ENCODE data around the gene TUBB1.

The TUBB1 gene

DNA sequence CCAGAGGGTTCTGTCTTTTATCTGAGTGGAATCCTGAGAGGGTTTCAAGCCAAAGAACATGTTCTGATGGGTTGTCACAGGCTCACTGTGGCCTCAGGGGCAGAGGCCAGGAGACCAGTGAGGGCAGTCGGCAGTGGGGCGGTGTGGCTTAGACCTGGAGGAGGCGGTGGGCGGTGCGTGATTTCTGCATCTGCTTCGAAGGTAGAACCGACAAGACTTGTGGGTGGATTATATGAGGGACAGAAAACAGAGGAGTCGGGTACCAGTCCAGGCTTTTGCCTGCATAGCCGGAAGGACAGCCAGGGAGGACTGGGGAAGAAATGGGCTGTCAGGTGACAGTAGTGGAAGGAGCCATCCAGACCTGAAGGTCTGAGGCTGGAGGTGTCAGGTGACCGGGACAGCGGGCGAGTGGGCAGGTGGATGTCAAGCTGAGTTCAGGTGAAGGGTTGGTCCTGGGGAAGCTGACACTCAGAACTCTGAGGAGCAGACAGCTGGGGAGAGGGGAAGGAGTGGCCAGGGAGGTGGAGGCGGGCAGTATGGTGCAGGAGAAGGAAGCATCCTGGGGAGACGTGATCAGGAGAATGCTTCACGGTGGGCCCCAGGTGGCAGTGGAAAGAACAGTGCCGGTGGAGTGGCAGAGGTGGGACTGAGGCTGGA lies 15.3 kb upstream of the TUBB1 start:
- DNase-seq (ENCODE audit: low spot score in 2 of 2) (no peak), ATAC-seq (replicated peaks; ENCODE audit: extremely low read depth, poor library complexity, severe bottlenecking) (no peak)
- Mint-ChIP-seq H3K9me3 (no peaks in the 10 kb centered on the region), H3K36me3 (ENCODE audit: insufficient read depth) (peaks cover 15% of the 10 kb centered on the region), H3K4me1 (peaks cover 47% of the 10 kb centered on the region), H3K27ac (ENCODE audit: low read depth) (peak overlapping the region; percentile 96), H3K27me3 (no peaks in the 10 kb centered on the region), H3K4me3 (peak overlapping the region; percentile 84)

DNA sequence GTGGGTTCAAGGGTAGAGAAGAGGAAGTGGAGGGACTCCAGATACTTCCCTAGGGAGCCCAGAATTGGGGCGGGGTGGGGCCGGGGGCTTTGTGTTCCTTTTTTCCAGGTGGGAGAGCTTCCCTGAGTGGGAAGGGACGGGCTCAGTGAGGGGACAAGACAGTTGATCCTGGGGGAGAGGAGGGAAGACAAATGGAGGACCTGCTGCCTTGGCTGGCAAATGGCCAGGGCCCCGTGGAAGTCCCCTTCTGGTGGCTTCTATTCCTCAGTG lies 14.8 kb upstream of the TUBB1 start:
- Mint-ChIP-seq H3K4me3 (peak overlapping the region; percentile 84), H3K9me3 (no peaks in the 10 kb centered on the region), H3K36me3 (ENCODE audit: insufficient read depth) (peaks cover 13% of the 10 kb centered on the region), H3K4me1 (peaks cover 47% of the 10 kb centered on the region), H3K27me3 (no peaks in the 10 kb centered on the region), H3K27ac (ENCODE audit: low read depth) (peak overlapping the region; percentile 96)
- DNase-seq (ENCODE audit: low spot score in 2 of 2) (peak in 1 of 2 donors; percentile 37), ATAC-seq (replicated peaks; ENCODE audit: extremely low read depth, poor library complexity, severe bottlenecking) (peak; percentile 47)

DNA sequence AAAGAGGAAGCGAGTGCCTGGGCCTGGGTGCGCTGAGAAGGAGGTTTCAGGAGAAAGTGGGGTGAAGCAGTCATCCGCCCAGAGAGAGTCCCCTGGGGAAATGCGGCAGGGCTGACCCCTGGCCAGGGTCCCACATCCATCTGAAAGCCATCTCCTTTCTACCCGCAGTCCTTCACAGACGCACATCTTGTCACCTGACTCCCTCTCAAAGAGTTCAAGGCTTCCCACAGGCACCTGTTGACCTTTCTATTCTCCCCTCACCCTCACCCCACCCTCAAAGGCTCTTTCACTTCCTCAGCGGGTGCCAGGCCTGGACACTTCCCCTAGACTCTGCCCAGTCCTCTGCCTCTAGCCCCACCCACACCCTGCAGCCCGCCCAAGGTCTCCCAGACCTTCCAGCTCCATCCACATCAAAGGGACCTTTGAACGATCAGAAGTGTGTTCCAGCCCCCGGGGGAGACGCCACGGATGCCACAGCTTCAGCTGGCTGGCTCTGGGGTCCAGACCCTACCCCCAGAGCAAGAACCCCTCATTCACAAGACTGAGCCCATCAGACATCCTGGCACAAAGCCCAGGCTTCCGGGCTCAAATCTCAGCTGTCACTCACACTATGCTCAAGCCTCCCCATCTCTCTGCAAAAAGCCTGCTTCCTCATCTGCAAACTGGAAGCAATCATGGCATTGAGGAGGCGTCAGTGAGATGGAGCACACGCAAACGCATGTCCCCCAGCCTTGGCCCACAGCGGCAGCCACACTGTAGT lies 14.3 kb upstream of the TUBB1 start:
- Mint-ChIP-seq H3K36me3 (ENCODE audit: insufficient read depth) (peaks cover 13% of the 10 kb centered on the region), H3K27ac (ENCODE audit: low read depth) (peak overlapping the region; percentile 96), H3K9me3 (no peaks in the 10 kb centered on the region), H3K4me1 (peaks cover 47% of the 10 kb centered on the region), H3K27me3 (no peaks in the 10 kb centered on the region), H3K4me3 (peak overlapping the region; percentile 84)
- peak in 1 of 2 donors; percentile 37 for DNase-seq (ENCODE audit: low spot score in 2 of 2)
- ATAC-seq (replicated peaks; ENCODE audit: extremely low read depth, poor library complexity, severe bottlenecking) = peak; percentile 56

DNA sequence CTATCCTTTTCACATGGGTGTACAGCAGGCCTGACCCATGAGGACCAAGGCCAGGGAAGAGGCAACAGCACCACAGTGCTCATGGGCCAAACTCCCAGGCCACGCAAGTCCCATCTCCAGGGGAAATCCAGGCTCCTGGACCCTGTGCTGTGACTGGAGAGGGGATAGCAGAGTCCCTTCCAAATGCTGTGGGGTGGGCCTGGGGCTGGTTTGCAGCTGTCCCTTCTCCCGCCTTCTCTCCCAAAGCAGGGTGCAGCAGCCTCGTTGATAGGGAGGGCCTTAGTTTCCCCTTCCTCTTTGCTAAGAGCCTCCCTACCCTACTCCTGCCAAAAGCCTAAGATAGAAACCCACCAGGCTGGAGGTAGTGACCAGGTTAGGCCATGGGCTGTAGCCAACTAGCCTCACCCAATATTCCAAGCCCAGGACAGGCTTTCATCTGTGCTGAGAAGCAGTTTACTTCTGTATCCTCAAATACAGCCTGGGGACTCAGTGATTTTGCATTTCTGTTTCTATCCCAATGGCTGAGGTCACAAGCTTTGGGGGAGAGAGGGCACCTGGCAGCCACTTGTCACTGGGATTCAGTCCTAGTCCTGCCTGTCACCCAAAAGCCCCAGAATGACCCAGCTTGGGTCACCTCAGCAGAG lies 13.6 kb upstream of the TUBB1 start:
- Mint-ChIP-seq H3K9me3 (no peaks in the 10 kb centered on the region), H3K4me1 (peaks cover 47% of the 10 kb centered on the region), H3K27ac (ENCODE audit: low read depth) (peak overlapping the region; percentile 96), H3K27me3 (no peaks in the 10 kb centered on the region), H3K4me3 (peak overlapping the region; percentile 84), H3K36me3 (ENCODE audit: insufficient read depth) (peaks cover 11% of the 10 kb centered on the region)
- ATAC-seq (replicated peaks; ENCODE audit: extremely low read depth, poor library complexity, severe bottlenecking) (no peak), DNase-seq (ENCODE audit: low spot score in 2 of 2) (no peak)

DNA sequence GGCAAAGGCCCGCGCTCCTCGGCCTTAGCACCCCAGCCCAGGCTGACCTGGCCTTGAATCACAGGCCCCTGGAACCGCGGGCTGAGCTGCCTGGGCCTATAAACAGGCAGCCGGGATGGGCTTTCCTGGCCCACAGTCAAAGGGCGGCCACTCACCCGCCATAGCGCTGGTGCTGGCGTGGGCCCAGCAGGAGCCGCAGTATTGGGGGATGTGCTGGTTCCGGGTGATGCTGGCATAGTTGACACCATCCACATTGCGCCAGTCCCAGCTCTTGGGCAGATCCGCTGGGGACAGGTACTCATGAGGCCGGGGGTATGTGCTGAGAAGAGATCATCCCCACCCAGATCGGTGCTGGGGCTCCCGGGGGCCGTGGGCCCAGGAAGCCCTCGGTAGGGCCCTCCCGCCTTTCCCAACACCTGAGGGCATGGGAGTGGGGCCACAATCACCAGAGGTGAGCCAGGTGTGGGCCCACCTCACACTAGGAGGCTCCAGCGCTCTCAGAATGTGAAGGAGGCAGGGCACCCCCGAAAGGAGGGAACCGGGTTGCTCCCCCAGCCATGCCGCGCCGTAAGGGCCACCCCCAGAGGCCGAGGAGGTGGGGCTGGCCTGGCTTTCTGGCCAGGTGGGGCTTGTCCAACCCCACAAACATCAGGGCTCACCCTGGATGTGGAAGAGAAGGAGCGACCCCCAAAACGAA lies 12.9 kb upstream of the TUBB1 start:
- Mint-ChIP-seq H3K4me1 (peaks cover 48% of the 10 kb centered on the region), H3K27ac (ENCODE audit: low read depth) (no peak overlapping the region), H3K36me3 (ENCODE audit: insufficient read depth) (peaks cover 11% of the 10 kb centered on the region), H3K27me3 (no peaks in the 10 kb centered on the region), H3K4me3 (peak overlapping the region; percentile 84), H3K9me3 (no peaks in the 10 kb centered on the region)
- no peak for ATAC-seq (replicated peaks; ENCODE audit: extremely low read depth, poor library complexity, severe bottlenecking)
- DNase-seq (ENCODE audit: low spot score in 2 of 2) = no peak

DNA sequence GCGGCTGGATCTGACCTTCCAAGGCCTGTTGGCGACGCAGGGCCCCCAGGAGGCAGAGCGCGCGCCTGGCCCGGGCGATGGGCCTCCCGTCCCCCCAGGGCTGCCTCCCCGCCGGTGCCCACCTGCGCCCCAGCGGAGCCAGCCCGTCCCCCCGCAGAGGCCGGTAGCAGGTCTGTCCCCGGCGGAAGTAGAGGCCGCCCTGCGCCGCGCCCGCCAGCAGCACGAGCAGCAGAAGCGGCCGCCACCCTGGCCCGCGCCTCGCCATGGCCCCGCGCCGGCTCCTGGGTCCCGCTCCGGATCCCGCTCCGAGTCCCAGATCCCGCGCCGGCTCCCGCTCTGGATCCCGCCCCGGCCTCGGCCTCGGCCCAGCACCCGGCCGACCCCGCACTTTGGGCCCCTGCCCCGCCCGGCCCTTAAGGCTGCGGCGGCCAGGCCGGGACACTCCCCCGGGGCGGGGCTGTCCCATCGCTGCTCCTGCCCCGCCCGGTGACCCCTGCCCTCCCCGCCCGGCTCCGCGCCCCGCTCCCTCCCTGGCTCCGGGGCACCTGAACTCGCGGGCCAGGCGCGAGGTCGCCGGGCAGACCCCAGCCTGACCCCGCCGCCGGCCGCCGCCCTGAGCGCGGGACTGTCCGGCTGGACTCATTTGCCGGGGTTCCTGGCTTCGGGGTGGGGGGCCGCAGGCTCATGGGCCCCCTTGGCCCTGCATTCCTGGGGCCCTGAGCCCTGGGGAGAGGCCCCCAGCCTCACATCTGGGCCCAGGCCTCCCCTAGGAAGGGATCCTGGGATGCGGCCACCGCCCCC lies 12.2 kb upstream of the TUBB1 start, which contains the start of gene CTSZ:
Gene CTSZ, minus strand, starts transcription at position 391 of the 801 bp plus-strand sequence. Its CDS starts 126 bp downstream, at position 265.
- Mint-ChIP-seq H3K4me1 (peaks cover 51% of the 10 kb centered on the region), H3K4me3 (peak within 1 kb of the TSS; percentile 84), H3K27me3 (no peaks in the 10 kb centered on the region), H3K9me3 (no peaks in the 10 kb centered on the region), H3K27ac (ENCODE audit: low read depth) (peak within 1 kb of the TSS; percentile 35), H3K36me3 (ENCODE audit: insufficient read depth) (peaks cover 8% of the 10 kb centered on the region)
- ATAC-seq (replicated peaks; ENCODE audit: extremely low read depth, poor library complexity, severe bottlenecking) (peak; percentile 51), DNase-seq (ENCODE audit: low spot score in 2 of 2) (no peak)

DNA sequence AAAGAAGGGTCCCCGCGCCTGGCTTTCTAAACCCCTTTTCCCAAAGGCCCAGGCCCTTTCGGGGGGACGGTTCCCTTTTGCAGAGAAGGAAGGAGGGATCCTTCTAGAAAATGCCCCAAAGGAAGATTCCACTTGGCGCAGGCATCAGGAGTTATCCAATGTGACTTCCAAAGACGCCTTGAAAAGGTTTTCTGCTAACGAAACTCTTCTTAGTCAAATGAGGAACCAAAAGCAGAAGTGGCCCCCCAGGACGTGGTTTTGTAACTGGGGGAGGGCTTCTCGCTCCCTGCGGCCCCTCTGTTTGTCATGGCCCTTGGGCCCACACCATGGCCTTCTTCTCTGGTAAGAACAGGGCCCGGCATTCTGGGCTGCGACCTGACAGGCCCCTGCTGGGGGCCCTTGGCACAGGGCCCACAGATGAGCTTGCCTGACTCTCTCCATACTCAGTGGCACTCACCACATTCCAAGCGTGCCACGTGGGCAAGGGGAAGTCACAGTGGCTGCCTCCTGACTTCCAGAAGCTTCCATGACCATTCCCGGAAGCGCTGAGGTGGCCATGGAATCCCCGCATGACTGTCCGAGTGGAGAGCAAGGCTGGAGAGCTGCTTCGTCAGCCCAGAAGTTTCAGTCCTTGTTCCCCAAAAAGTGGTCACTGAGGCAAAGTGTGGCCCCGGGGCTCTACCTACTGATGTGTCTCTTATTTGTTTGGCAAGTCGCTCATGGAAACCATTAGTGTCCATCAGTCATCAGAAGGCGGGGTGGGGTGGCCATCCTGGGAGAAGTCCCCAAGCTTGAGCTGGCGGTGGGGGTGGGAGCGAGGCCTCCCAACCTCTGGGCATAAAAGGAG lies 11.3 kb upstream of the TUBB1 start:
- no peaks in the 10 kb centered on the region for H3K27me3 Mint-ChIP-seq
- DNase-seq (ENCODE audit: low spot score in 2 of 2) (no peak), ATAC-seq (replicated peaks; ENCODE audit: extremely low read depth, poor library complexity, severe bottlenecking) (no peak)
- peak overlapping the region; percentile 84 for H3K4me3 Mint-ChIP-seq
- H3K9me3 Mint-ChIP-seq = no peaks in the 10 kb centered on the region
- peaks cover 8% of the 10 kb centered on the region for H3K36me3 Mint-ChIP-seq (ENCODE audit: insufficient read depth)
- H3K4me1 Mint-ChIP-seq = peaks cover 44% of the 10 kb centered on the region
- H3K27ac Mint-ChIP-seq (ENCODE audit: low read depth) = peak overlapping the region; percentile 35

DNA sequence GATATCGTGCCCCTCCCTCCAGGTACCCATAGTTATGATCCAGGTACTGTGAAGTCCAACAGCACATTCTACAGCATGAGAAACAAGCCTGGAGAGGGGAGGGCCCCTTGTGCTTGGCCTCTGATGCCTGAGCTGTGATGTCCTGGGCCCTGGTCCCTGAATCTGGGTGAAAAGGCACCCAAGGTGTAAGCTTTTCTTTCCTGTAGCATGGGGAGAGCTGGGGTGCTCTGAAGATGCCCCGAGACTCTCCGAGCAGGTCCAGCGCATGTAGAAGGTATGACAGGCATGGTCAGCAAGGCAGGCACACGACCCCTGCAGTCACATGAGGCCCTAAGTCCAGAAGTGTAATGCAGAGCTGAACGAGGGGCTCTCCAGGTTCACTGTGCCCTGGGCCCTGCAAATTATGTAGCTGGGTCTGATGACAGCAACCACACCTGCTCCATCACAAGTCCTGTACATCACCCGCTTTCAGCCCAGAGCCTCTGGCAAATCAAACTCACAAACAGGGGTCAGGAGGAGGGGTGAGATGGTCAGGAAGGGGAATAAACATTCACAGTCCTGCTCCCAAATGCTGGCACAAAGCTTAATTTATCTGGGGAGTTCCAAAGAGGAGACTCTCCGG lies 10.4 kb upstream of the TUBB1 start:
- H3K27me3 Mint-ChIP-seq = no peaks in the 10 kb centered on the region
- peaks cover 7% of the 10 kb centered on the region for H3K36me3 Mint-ChIP-seq (ENCODE audit: insufficient read depth)
- no peak overlapping the region for H3K27ac Mint-ChIP-seq (ENCODE audit: low read depth)
- no peaks in the 10 kb centered on the region for H3K9me3 Mint-ChIP-seq
- DNase-seq (ENCODE audit: low spot score in 2 of 2) (no peak), ATAC-seq (replicated peaks; ENCODE audit: extremely low read depth, poor library complexity, severe bottlenecking) (no peak)
- H3K4me1 Mint-ChIP-seq = peaks cover 43% of the 10 kb centered on the region
- no peak overlapping the region for H3K4me3 Mint-ChIP-seq

DNA sequence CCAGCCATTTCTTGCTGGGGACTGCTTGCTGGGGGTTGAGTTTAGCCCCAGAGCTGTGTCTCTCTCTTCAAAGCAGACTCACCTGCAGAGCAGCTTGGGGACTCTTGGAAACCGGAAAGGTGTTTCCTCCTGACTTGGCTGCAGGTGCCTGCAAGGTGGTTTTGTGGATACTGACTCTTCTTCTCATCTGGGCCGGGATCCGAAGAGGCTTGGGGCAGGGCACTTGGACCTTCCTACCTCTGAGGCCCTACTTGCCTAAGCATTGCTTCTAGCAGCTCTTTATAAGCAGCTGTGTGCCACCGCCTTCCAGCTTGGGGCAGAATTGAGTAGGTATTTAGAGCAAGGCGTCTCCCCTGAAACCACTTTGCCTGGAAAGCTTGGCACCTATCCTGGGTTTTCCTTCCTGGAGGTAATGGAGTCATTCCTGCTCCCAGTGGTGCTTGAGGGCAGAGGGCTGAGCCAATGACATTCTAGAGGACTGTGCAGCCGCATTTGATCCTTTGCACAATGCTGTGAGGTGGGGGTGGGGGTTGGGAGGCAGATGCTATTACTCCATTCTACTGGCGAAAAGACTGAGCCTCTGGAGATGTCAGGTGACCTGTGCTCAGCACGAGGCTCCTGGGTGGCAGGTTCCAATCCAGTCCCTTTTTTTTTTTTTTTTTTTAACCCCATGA lies 8.8 kb upstream of the TUBB1 start:
- Mint-ChIP-seq H3K9me3 (no peaks in the 10 kb centered on the region), H3K27me3 (no peaks in the 10 kb centered on the region), H3K36me3 (ENCODE audit: insufficient read depth) (peaks cover 2% of the 10 kb centered on the region), H3K4me3 (no peak overlapping the region), H3K4me1 (peaks cover 37% of the 10 kb centered on the region), H3K27ac (ENCODE audit: low read depth) (no peak overlapping the region)
- DNase-seq (ENCODE audit: low spot score in 2 of 2) (no peak), ATAC-seq (replicated peaks; ENCODE audit: extremely low read depth, poor library complexity, severe bottlenecking) (no peak)

DNA sequence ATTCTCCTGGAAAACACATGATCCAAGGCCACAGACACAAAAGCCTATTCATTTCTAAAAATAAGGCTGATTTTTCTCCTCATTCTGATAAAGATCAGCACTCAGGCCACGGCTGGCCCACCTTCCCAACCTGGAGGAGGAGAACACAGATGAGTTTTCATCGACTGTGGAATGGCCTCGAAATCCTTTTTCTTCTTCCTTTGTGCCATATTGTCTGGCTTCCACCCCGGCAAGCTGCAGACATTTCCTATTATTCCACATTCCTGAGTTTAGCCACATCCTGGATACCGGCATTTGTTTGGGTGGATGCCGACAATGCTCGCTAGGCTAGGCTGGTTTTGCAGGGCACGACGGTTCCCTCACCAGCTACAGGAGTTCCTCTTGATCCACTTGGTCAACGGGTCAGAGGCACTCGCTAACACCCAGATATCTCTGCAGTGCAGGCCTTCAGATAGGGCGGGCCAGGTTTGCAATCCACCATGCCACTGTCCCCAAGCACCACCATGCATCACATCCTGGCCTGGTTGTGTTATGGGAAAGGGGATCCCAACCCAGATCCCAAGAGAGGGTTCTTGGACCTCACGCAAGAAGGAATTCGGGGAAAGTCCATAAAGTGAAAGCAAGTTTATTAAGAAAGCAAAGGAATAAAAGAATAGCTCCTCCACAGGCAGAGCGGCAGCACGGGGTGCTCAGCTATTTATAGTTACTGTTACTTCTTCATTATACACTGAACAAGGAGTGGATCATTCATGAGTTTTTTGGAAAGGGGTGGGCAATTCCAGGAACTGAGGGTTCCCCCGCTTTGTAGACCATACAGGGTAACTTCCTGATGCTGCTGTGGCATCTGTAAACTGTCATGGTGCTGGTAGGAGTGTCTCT lies 8.0 kb upstream of the TUBB1 start:
- Mint-ChIP-seq H3K36me3 (ENCODE audit: insufficient read depth) (peaks cover 2% of the 10 kb centered on the region), H3K27me3 (no peaks in the 10 kb centered on the region), H3K9me3 (no peaks in the 10 kb centered on the region), H3K4me1 (peaks cover 32% of the 10 kb centered on the region), H3K27ac (ENCODE audit: low read depth) (peak overlapping the region; percentile 38), H3K4me3 (no peak overlapping the region)
- no peak for DNase-seq (ENCODE audit: low spot score in 2 of 2)
- ATAC-seq (replicated peaks; ENCODE audit: extremely low read depth, poor library complexity, severe bottlenecking) = no peak

Measured in central memory CD8-positive, alpha-beta T cell (primary cell).